Activated CD8-positive, alpha-beta memory T cell treated with anti-CD3 and anti-CD28 coated beads for 24 hours (primary cell): ENCODE measurements around the gene ZNF428.
"Not testable (repeated sequence)": the region's sequence is repeated elsewhere in the genome, so short reads cannot be mapped to it uniquely, and the experiment has no call there.

Source experiments
- DNase-seq: peaks from one replicate; pipeline ENCODE4 v3.0.0-alpha.2; 2020

ZNF428 gene

GRCh38 chr19:43591904-43592772 is 27.3 kb downstream of the ZNF428 start:
- no peak for DNase-seq

GRCh38 chr19:43589678-43590077 is 29.8 kb downstream of the ZNF428 start:
- no peak for DNase-seq

GRCh38 chr19:43589277-43589676 is 30.2 kb downstream of the ZNF428 start:
- no peak for DNase-seq

GRCh38 chr19:43587029-43587428 is 32.4 kb downstream of the ZNF428 start:
- not testable (repeated sequence) for DNase-seq

- DNase-seq = no peak
These were observed 33.1 kb downstream of the ZNF428 start for GRCh38 chr19:43586346-43586745.

- no peak for DNase-seq
These were observed 34.9 kb downstream of the ZNF428 start for GRCh38 chr19:43584484-43584883.

- no peak for DNase-seq
These were observed 36.9 kb downstream of the ZNF428 start for GRCh38 chr19:43582495-43582894.

GRCh38 chr19:43581467-43581866 is 38.0 kb downstream of the ZNF428 start:
- no peak for DNase-seq

- no peak for DNase-seq
These were observed 40.6 kb downstream of the ZNF428 start for GRCh38 chr19:43578787-43579186.

GRCh38 chr19:43575955-43576878 is 43.2 kb downstream of the ZNF428 start:
- peak; percentile 63 for DNase-seq

- DNase-seq = peak; percentile 94
These were observed 44.1 kb downstream of the ZNF428 start, which contains the start of the genes PINLYP and XRCC1 for GRCh38 chr19:43575156-43575950. PINLYP (plus strand) TSS chr19:43575801; CDS start chr19:43577192, 1,391 bp downstream. XRCC1 (minus strand) TSS chr19:43575527; CDS start chr19:43575458, 69 bp downstream.

GRCh38 chr19:43574424-43575155 is 44.8 kb downstream of the ZNF428 start:
- no peak for DNase-seq

GRCh38 chr19:43572171-43572588 is 47.2 kb downstream of the ZNF428 start:
- no peak for DNase-seq

- no peak for DNase-seq
These were observed 49.1 kb downstream of the ZNF428 start for GRCh38 chr19:43570174-43570791.

GRCh38 chr19:43569657-43570056 is 49.8 kb downstream of the ZNF428 start:
- no peak for DNase-seq

- DNase-seq = no peak
These were observed 54.6 kb downstream of the ZNF428 start for GRCh38 chr19:43564800-43565199.

- no peak for DNase-seq
These were observed 55.5 kb downstream of the ZNF428 start for GRCh38 chr19:43563816-43564457.

- peak; percentile 87 for DNase-seq
These were observed 56.7 kb downstream of the ZNF428 start for GRCh38 chr19:43562698-43563241.

- DNase-seq = no peak
These were observed 57.2 kb downstream of the ZNF428 start for GRCh38 chr19:43562226-43562697.
